Osteocyte (in vitro differentiated cells): ENCODE data around the gene FBXW10B. TPM values are rescaled to one million over a fixed set of nuclear protein-coding genes. Genes with fewer than 3 reads are reported as not detected.
"Not testable (repeated sequence)": the region's sequence is repeated elsewhere in the genome, so short reads cannot be mapped to it uniquely, and the experiment has no call there.

Experiments used
- DNase-seq: peaks from one replicate; pipeline ENCODE4 v3.0.0; 2021; ENCODE audit warnings: mixed read lengths; ENCODE audit not compliant: unreplicated experiment; ENCODE audit errors: extremely low spot score
- H3K27ac Mint-ChIP-seq: one replicate; pipeline ENCODE4 v1.8.0; 2021; ENCODE audit warnings: mild to moderate bottlenecking, mixed read lengths; ENCODE audit not compliant: unreplicated experiment
- H3K27me3 Mint-ChIP-seq: one replicate; pipeline ENCODE4 v1.8.0; 2021; ENCODE audit warnings: mixed read lengths; ENCODE audit not compliant: unreplicated experiment
- H3K36me3 Mint-ChIP-seq: one replicate; pipeline ENCODE4 v1.8.0; 2021; ENCODE audit warnings: mixed read lengths; ENCODE audit not compliant: unreplicated experiment
- H3K4me1 Mint-ChIP-seq: one replicate; pipeline ENCODE4 v1.8.0; 2021; ENCODE audit warnings: mixed read lengths; ENCODE audit not compliant: unreplicated experiment
- H3K4me3 Mint-ChIP-seq: one replicate; pipeline ENCODE4 v1.8.0; 2021; ENCODE audit warnings: mild to moderate bottlenecking, moderate library complexity, mixed read lengths; ENCODE audit not compliant: unreplicated experiment
- H3K9me3 Mint-ChIP-seq: one replicate; pipeline ENCODE4 v1.8.0; 2021; ENCODE audit warnings: mixed read lengths; ENCODE audit not compliant: unreplicated experiment
- total RNA-seq: library from RNA; stranded (reverse); gene quantifications from 2 replicates; pipeline ENCODE4 v1.2.1, GENCODE V29; 2021

The FBXW10B gene
- total RNA-seq, 1 donor from 2014 or later: 0.40 TPM

- Mint-ChIP-seq H3K4me1 (peaks cover 33% of the 10 kb centered on the region), H3K27ac (peak overlapping the region; percentile 94)
- not testable (repeated sequence) for H3K9me3 Mint-ChIP-seq, DNase-seq, H3K27me3 Mint-ChIP-seq, H3K4me3 Mint-ChIP-seq, H3K36me3 Mint-ChIP-seq
Observed at GRCh38 chr17:15642505-15643251, 23.2 kb upstream of the FBXW10B start.

GRCh38 chr17:15642014-15642413 lies 22.5 kb upstream of the FBXW10B start:
- H3K9me3 Mint-ChIP-seq, DNase-seq, H3K27ac Mint-ChIP-seq, H3K27me3 Mint-ChIP-seq, H3K36me3 Mint-ChIP-seq, H3K4me3 Mint-ChIP-seq: not testable (repeated sequence)
- H3K4me1 Mint-ChIP-seq: peaks cover 30% of the 10 kb centered on the region

DNA sequence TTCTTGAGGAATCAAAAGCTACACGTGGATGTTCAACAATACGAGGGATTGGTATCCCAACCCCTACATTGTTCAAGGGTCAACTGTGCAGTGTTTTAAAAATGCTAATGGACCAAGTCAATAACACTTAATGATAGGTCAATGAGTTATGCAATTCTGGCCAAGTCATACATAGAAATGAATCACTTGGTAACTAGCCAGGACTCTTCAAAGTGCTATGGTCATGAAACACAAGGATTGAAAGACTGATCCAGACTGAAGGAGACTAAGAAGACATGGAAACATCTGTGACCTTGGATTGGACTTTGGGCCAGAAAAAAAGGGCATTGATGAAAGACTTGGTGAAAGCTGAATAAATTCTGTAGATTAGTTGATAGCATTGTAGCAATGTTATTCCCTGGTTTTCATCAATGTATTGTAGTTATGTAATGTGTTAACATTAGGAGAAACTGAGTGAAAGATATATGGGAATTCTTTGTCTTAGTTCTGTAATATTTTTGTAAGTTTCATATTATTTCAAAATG lies 11.5 kb upstream of the FBXW10B start:
- peaks cover 17% of the 10 kb centered on the region for H3K36me3 Mint-ChIP-seq
- H3K4me3 Mint-ChIP-seq, H3K27me3 Mint-ChIP-seq, DNase-seq, H3K9me3 Mint-ChIP-seq, H3K4me1 Mint-ChIP-seq, H3K27ac Mint-ChIP-seq: not testable (repeated sequence)

DNA sequence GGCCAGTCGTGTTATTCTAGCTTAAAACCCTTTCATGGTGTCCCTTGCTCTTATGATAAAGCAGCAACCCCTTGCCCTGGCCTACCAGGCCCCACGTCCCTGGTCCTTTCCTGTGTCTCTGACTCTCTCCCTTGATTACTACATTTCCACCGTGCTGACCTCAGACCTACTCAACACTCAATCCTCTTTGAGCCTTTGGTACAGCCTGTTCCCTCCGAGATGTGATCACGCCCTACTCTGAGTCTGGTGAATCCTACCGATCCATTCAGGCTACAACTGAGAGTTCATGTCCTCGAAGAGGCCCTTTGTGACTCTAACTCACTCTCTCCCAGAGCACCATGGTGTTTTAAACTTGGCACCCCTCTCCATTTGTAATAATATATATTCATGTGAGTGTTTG lies 10.5 kb upstream of the FBXW10B start:
- not testable (repeated sequence) for DNase-seq, H3K4me1 Mint-ChIP-seq, H3K4me3 Mint-ChIP-seq, H3K9me3 Mint-ChIP-seq, H3K27me3 Mint-ChIP-seq, H3K27ac Mint-ChIP-seq
- H3K36me3 Mint-ChIP-seq: peaks cover 17% of the 10 kb centered on the region

DNA sequence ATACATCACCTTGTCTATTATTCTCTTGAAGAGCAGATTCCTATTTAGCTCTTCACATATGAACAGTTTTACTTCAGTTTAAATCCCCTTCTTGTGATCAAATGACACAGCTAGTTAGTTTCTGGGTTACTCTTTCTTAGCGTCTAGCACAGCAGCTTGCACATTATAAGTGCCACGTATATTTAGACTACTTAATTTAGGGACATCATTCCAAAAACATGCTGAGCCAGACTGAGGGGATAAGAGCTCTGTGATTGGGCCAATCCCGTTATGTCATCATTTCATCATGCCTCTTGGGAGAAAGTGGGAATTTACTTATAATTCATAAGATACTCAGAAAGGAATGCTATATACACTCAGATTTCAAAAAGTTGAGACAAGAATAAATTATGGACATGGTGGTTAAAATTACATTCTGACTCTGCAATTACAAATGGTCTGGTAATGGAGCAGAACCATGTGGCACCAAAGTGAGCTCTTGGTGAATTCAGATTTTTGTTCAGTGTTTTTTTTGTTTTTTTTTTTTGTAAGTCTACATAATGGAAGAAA lies 4.2 kb upstream of the FBXW10B start:
- not testable (repeated sequence) for H3K36me3 Mint-ChIP-seq, H3K4me1 Mint-ChIP-seq, DNase-seq, H3K27ac Mint-ChIP-seq, H3K4me3 Mint-ChIP-seq, H3K9me3 Mint-ChIP-seq, H3K27me3 Mint-ChIP-seq

GRCh38 chr17:15623255-15623654 lies 3.8 kb upstream of the FBXW10B start:
- H3K27ac Mint-ChIP-seq, H3K4me1 Mint-ChIP-seq, H3K36me3 Mint-ChIP-seq, H3K27me3 Mint-ChIP-seq, H3K9me3 Mint-ChIP-seq, DNase-seq, H3K4me3 Mint-ChIP-seq: not testable (repeated sequence)

GRCh38 chr17:15622124-15622523 lies 2.6 kb upstream of the FBXW10B start:
- H3K9me3 Mint-ChIP-seq, H3K27me3 Mint-ChIP-seq, H3K4me3 Mint-ChIP-seq, H3K27ac Mint-ChIP-seq, H3K36me3 Mint-ChIP-seq, DNase-seq, H3K4me1 Mint-ChIP-seq: not testable (repeated sequence)

GRCh38 chr17:15616828-15617227 lies 2.7 kb downstream of the FBXW10B start:
- H3K4me1 Mint-ChIP-seq, H3K9me3 Mint-ChIP-seq, H3K36me3 Mint-ChIP-seq, H3K27ac Mint-ChIP-seq, H3K4me3 Mint-ChIP-seq, DNase-seq, H3K27me3 Mint-ChIP-seq: not testable (repeated sequence)

DNA sequence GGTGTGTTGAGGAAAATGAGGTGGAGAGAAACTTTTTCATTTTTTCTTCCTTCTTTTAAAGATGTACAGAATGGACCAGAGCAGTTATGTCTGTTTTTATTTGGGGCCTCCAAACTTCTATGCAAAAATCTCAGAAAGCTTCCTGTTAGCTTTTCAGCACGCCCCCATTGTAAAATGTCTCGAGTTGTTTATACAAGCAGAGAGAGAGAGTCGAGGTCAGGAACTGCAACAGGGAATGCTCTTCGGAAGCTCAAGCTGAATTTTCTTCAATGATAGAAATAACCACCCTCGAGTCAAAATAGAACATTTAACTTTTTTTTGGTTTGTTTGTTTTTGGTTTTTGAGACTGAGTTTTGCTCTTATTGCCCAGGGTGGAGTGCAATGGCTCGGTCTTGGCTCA lies 3.7 kb downstream of the FBXW10B start:
- H3K27me3 Mint-ChIP-seq, H3K4me1 Mint-ChIP-seq, H3K36me3 Mint-ChIP-seq, H3K4me3 Mint-ChIP-seq, H3K9me3 Mint-ChIP-seq, DNase-seq: not testable (repeated sequence)
- peak overlapping the region; percentile 14 for H3K27ac Mint-ChIP-seq

DNA sequence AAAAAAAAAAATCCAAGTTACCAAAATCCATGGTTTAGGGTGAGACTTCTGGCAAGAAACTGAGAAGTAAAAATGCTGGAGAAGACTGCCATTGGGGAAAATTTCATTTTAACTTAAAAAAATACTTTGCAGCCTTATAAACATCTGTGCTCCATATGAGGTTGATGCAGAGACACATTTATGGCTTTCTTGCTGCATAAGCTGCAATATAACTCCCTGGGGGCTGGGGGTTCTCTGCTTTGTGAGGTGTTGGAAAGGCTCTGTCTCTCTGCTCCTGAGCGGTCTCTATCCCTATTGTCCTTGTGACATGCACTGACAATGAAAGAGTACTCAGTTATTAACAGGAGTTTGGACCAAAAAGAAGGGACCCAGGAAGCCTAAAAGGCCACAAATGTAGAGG lies 6.4 kb downstream of the FBXW10B start:
- not testable (repeated sequence) for H3K4me3 Mint-ChIP-seq, DNase-seq, H3K36me3 Mint-ChIP-seq, H3K4me1 Mint-ChIP-seq, H3K9me3 Mint-ChIP-seq, H3K27me3 Mint-ChIP-seq, H3K27ac Mint-ChIP-seq

DNA sequence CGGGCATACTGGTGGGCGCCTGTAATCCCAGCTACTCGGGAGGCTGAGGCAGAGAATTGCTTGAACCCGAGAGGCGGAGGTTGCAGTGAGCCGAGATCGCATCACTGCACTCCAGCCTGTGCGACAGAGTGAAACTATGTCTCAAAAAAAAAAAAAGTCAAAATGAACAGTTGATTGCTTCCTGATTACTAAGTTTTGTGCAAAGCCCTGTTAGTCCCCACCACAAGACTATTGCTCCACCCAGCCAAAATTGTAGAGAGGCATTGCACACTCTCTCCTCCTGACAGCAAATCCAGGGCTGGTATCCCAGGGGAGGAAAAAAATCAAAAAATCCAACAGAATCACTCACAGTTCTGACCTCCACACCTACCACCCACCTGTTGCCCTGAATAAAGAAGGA lies 26.5 kb downstream of the FBXW10B start:
- not testable (repeated sequence) for H3K27ac Mint-ChIP-seq, H3K4me1 Mint-ChIP-seq, H3K36me3 Mint-ChIP-seq, DNase-seq, H3K4me3 Mint-ChIP-seq, H3K9me3 Mint-ChIP-seq, H3K27me3 Mint-ChIP-seq

DNA sequence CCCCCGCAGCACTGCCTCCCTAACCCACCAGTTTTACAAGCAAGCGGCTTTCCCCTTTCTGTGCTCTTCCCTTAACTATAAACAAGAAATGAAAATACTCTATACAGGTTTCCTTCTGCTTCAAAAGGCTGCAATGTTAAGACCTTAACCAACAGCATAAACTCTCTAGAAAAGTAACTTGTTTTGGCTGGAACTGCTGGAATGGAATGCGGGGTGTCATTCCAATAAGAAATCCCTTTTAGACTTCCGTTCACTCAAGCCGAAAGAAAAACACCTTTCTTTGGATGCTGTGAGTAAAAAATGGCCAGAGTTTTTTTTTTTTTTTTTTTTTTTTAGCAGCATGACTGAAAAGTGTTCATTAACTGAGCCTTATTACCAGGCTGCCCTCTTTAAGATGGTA lies 27.5 kb downstream of the FBXW10B start:
- peak overlapping the region; percentile 4 for H3K27ac Mint-ChIP-seq
- not testable (repeated sequence) for H3K27me3 Mint-ChIP-seq, H3K9me3 Mint-ChIP-seq, DNase-seq, H3K4me1 Mint-ChIP-seq, H3K4me3 Mint-ChIP-seq, H3K36me3 Mint-ChIP-seq
